HepG2 (cell line): ENCODE data around the gene SLC45A3. TPM values are rescaled to one million over a fixed set of nuclear protein-coding genes. Genes with fewer than 3 reads are reported as not detected.

Experiments
- EZH2 ChIP-seq: conservative IDR thresholded peaks from 2 replicates; pipeline ENCODE4 v1.6.1; 2012; ENCODE audit warnings: mild to moderate bottlenecking, low read depth, low read length, moderate library complexity
- FOXP1 ChIP-seq, 2 experiments: fragments of 450-650 bp in 1 of 2; IDR thresholded peaks; 2 replicates each; pipeline ENCODE4 v1.6.1; 2017 to 2018; ENCODE audit warnings: antibody characterized with exemption in 1 of 2
- FUBP1 ChIP-seq: sonication (generic); formaldehyde crosslinking; IDR thresholded peaks from 2 replicates; pipeline ENCODE4 v1.5.1; 2020; ENCODE audit warnings: missing genetic modification reagents, mild to moderate bottlenecking, borderline replicate concordance
- PLSCR1 ChIP-seq: sonication (generic); formaldehyde crosslinking; IDR thresholded peaks from 2 replicates; pipeline ENCODE4 v1.5.0; 2020; ENCODE audit warnings: missing genetic modification reagents, mild to moderate bottlenecking, borderline replicate concordance
- RFX3 ChIP-seq: IDR thresholded peaks from 2 replicates; pipeline ENCODE4 v1.6.1; 2016; ENCODE audit warnings: missing biosample characterization, missing genetic modification reagents
- STAT5B ChIP-seq: sonication (generic); formaldehyde crosslinking; IDR thresholded peaks from 2 replicates; pipeline ENCODE4 v1.4.0; 2020; ENCODE audit warnings: missing genetic modification reagents
- THAP8 ChIP-seq: sonication (generic); formaldehyde crosslinking; IDR thresholded peaks from 2 replicates; pipeline ENCODE4 v1.5.1; 2020; ENCODE audit warnings: missing genetic modification reagents, mild to moderate bottlenecking, borderline replicate concordance
- YY1 ChIP-seq: IDR thresholded peaks from 2 replicates; pipeline ENCODE4 v1.6.1; 2011; ENCODE audit warnings: low read length, low read depth, moderate library complexity, mild to moderate bottlenecking; ENCODE audit not compliant: insufficient read depth, insufficient replicate concordance
- ZBTB38 ChIP-seq: sonication (generic); formaldehyde crosslinking; IDR thresholded peaks from 2 replicates; pipeline ENCODE4 v1.5.1; 2020; ENCODE audit warnings: mild to moderate bottlenecking, missing genetic modification reagents
- ZFP36 ChIP-seq: fragments of 150-350 bp; IDR thresholded peaks from 2 replicates; pipeline ENCODE4 v1.6.1; 2018; ENCODE audit warnings: borderline replicate concordance, low read length, low read depth; ENCODE audit not compliant: partially characterized antibody
- ZHX1 ChIP-seq: sonication (generic); formaldehyde crosslinking; IDR thresholded peaks from 2 replicates; pipeline ENCODE4 v1.8.1; 2022; ENCODE audit warnings: low read depth, mild to moderate bottlenecking, missing genetic modification reagents
- ZNF281 ChIP-seq: sonication (generic); formaldehyde crosslinking; IDR thresholded peaks from 2 replicates; pipeline ENCODE4 v1.4.0; 2020; ENCODE audit warnings: missing genetic modification reagents, borderline replicate concordance
- ZNF414 ChIP-seq: sonication (generic); formaldehyde crosslinking; IDR thresholded peaks from 2 replicates; pipeline ENCODE4 v1.5.0; 2020; ENCODE audit warnings: missing genetic modification reagents
- ZNF503 ChIP-seq: sonication (generic); formaldehyde crosslinking; IDR thresholded peaks from 2 replicates; pipeline ENCODE4 v1.4.0; 2020; ENCODE audit warnings: missing genetic modification reagents
- ZNF777 ChIP-seq: sonication (generic); formaldehyde crosslinking; IDR thresholded peaks from 2 replicates; pipeline ENCODE4 v1.4.0; 2020; ENCODE audit warnings: missing genetic modification reagents
- ZNF782 ChIP-seq: sonication (generic); formaldehyde crosslinking; IDR thresholded peaks from 2 replicates; pipeline ENCODE4 v1.4.0; 2020; ENCODE audit warnings: missing genetic modification reagents, mild to moderate bottlenecking, borderline replicate concordance
- polyA plus RNA-seq, 8 experiments: library from polyadenylated mRNA; depleted of rRNA in 3 of 8; stranded (reverse) in 7 of 8; unstranded in 1 of 8; fragments of >200 nt; fragmentation: Illumina TruSeq in 4 of 8; extraction: Trizol in 4 of 8; gene quantifications; 2 replicates each; pipeline versions ENCODE4 v1.2.1 to v1.2.3, GENCODE V29; 2011 to 2016; ENCODE audit warnings: low read depth in 4 of 8, missing spikeins in 1 of 8, mixed read lengths in 1 of 8; ENCODE audit not compliant: insufficient read depth in 1 of 8
- total RNA-seq, 5 experiments: library from RNA; depleted of rRNA; stranded (reverse); fragments of >200 nt; fragmentation: Illumina TruSeq; extraction: Trizol; gene quantifications; 2 replicates each; pipeline ENCODE4 v1.2.3, GENCODE V29; 2016; ENCODE audit warnings: low read depth in 1 of 5

SLC45A3 gene
- total and polyA plus RNA-seq, 2 of the 13 experiments (the other 11 are each of a cell fraction or from before 2014, with no cell fraction given): 3.4 to 4.1 TPM

- TF ChIP-seq ZNF414 (CRISPR knock-in tag) (no peak), ZFP36 (no peak), THAP8 (no peak), ZNF503 (CRISPR knock-in tag) (0 out of 2 replicates have a peak, but pooled peaks have one; percentile 44), FOXP1 (IDR thresholded peaks at IDR 0.05) (no peak), FOXP1 (CRISPR knock-in tag; IDR thresholded peaks at IDR 0.05) (peak; percentile 5; the same call in 1 of the 2 replicates), ZNF782 (CRISPR knock-in tag) (no peak), ZBTB38 (CRISPR knock-in tag) (0 out of 2 replicates have a peak, but pooled peaks have one; percentile 19), YY1 (no peak), ZHX1 (0 out of 2 replicates have a peak, but pooled peaks have one; percentile 36), PLSCR1 (CRISPR knock-in tag) (no peak), FUBP1 (CRISPR knock-in tag) (no peak), RFX3 (no peak), STAT5B (no peak), ZNF281 (CRISPR knock-in tag) (peak; percentile 64; the same call in 1 of the 2 replicates), EZH2 (no peak), ZNF777 (CRISPR knock-in tag) (no peak)
These were observed 4.3 kb downstream of the SLC45A3 start (continued) for GRCh38 chr1:205676002-205676401.
